Ovary (tissue), 3 donors: ENCODE data around the gene EMD.

Source experiments
- CTCF ChIP-seq, 3 donors: fragments of 450-650 bp in 2 of 3; fragments of 200-600 bp in 1 of 3; IDR thresholded peaks; one replicate each; pipeline versions ENCODE4 v1.5.1 to v1.8.0; 2016 to 2022; ENCODE audit warnings: antibody characterized with exemption in 3 of 3, mild to moderate bottlenecking in 1 of 3
- EP300 ChIP-seq: sonication (generic); formaldehyde crosslinking; IDR thresholded peaks from one replicate; pipeline ENCODE4 v1.6.1; 2017; ENCODE audit warnings: antibody characterized with exemption
- donor health status: DM: no; HTN: no; CAD: no.

GRCh38 chrX:154381271-154381670 lies 2.2 kb downstream of the EMD start:
- TF ChIP-seq EP300 (no peak), CTCF (IDR thresholded peaks at IDR 0.05) (no peak)
